Panc1 (cell line): ENCODE data around the gene HSFX3.
"Not testable (repeated sequence)": the region's sequence is repeated elsewhere in the genome, so short reads cannot be mapped to it uniquely, and the experiment has no call there.

ENCODE experiments used
- CTCF ChIP-seq: fragments of 450-650 bp; IDR thresholded peaks from 2 replicates; pipeline ENCODE4 v1.5.1; 2017; ENCODE audit warnings: mild to moderate bottlenecking
- POLR2AphosphoS5 ChIP-seq: IDR thresholded peaks from 2 replicates; pipeline ENCODE4 v1.6.1; 2012; ENCODE audit warnings: mild to moderate bottlenecking, low read depth, low read length, moderate library complexity

DNA sequence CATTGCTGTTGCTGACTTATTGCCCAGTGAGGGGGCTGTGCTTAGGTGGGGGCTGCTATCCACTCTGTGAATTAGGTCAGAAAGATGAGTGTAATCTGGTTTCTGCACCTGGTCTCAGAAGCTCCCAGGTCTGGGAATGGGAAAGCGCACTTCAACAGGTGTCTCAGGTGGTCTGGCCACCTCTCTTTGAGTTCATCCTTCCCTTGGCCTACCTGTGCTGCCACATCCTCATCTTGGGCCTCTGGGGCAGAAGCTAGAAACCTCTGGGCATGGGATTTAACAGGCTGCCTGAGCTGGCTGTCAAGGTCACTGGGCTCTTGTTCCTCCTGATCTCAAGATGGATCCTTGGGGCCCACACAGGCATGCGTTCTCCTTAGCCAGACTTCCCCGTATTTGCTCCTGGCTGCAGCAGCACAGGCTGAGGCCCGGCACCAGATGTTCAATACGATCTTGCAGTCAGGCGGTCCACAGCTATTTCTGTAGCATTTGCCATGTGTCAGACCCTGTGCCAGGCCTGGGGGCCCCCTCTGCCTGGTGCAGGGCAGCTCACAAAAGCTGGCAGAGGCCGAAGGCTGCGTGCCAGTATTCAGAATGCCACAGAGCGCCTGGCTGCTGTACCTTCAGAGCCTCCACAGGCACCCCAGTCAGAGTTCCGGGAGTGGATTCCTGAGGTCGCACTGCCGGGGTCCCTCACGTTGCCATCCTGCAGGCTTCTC, 23.2 kb downstream of the HSFX3 start:
- TF ChIP-seq CTCF, POLR2AphosphoS5: not testable (repeated sequence)
